IPS-18a (cell line): ENCODE data around the gene ECE1.
A peak's percentile ranks its signal among the peaks of the same experiment; 100 is the strongest.

Experiments used
- H3K27ac ChIP-seq: one replicate; pipeline ENCODE4 v1.5.1; 2013; ENCODE audit warnings: low read length
- H3K27me3 ChIP-seq: one replicate; pipeline ENCODE4 v1.6.1; 2013; ENCODE audit warnings: mild to moderate bottlenecking, low read length; ENCODE audit not compliant: control insufficient read depth, insufficient read depth
- H3K36me3 ChIP-seq: one replicate; pipeline ENCODE4 v1.6.1; 2013; ENCODE audit warnings: low read depth, low read length; ENCODE audit not compliant: control insufficient read depth
- H3K4me1 ChIP-seq: one replicate; pipeline ENCODE4 v1.6.1; 2013; ENCODE audit warnings: low read depth, low read length; ENCODE audit not compliant: control insufficient read depth
- H3K4me3 ChIP-seq: one replicate; pipeline ENCODE4 v1.5.1; 2013; ENCODE audit warnings: low read length
- H3K9ac ChIP-seq: one replicate; pipeline ENCODE4 v1.6.1; 2013; ENCODE audit warnings: mild to moderate bottlenecking, low read length, moderate library complexity
- H3K9me3 ChIP-seq: one replicate; pipeline ENCODE4 v1.6.1; 2013; ENCODE audit warnings: low read depth, low read length; ENCODE audit not compliant: control insufficient read depth

ECE1 gene

DNA sequence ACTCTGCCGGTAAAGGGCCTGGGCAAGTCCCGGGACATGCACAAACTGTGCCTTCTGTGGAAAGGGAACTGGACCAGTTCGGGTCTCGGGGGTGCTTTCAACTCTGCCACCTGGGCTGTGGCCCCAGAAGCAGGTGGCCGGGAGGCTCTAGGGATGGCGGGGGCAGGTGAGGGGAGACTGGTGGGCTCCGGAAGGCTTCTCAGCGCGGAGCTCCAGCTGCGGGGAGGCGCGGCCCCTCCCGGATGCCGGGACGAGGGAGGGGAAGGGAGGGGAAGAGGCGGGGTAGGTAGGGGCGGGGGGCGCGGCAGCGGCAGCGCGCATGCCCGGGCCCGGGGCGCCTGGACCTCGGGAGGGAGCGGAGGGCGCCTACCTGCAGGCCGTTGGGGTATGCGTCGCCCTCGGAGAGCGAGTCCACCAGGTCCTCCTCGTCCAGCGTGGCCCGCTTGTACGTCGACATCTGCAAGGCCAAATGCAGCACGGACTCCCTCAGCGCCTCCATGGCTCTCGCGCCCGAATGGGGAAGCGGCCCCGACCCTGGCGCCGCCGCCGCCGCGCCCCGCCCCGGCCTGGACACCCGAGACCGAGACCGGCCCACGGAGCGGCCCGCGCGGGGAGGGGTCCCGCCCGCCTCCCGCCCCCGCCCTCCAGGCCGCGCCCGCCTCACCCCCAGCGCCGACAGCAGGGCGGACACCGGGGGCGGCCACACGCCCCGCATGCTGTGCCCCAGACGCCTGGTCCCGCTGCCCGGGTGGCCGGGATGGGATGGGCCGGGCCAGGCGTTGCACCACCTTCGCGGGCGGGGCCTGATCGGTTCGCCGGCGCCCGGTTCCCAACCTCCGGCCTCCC is at the start of gene ECE1:
Gene ECE1 (minus strand): TSS at position 764 of the 846 bp plus-strand sequence. CDS start 49 bp downstream, at position 715.
- Histone ChIP-seq H3K9ac (no peak within 1 kb of the TSS), H3K4me1 (peaks cover 20% of the 10 kb centered on the region), H3K27ac (no peak within 1 kb of the TSS)

DNA sequence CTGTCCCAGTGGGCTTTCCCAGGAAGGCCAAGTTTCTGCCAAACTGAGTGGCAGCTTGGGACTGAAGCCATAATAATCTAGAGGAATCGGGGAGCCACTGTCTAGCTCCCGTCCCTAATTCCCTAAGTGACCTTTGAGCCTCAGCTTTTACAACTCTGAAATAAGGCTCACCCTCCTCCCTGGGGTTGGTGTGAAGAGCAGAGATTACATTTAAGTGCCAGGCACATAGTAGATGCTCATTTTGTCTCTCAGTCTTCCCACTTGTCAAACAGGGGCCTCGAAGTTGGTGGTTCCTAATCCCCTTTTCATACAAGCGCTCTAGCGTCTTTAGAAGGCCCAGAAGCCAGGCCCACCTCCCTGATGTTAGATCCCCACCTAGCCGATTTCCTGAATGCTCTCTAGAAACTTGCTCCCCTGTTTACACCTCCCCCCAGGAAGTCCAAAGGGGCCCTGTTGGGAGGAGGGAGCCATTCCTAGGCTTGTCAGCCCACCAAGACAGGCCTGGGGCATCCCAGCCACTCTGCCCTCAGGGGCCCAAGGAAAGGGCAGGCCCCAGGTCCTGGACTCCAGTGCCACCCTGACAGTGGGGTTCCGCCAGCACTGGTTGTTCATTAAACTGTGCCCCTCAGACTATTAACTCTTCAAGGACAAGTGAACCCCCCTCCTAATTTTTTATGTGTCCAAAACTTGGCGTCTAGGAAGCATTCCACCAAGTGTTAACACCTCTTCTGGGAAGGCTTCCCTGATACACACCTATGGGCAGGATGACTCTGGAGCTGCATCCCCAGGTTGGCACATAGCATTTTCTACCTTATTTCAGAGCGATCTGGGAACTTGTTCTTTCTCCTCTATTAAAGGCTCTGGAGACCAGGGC is 49.3 kb upstream of the ECE1 start:
- Histone ChIP-seq H3K4me3 (no peak overlapping the region), H3K27me3 (peaks cover 16% of the 10 kb centered on the region), H3K36me3 (no peaks in the 10 kb centered on the region), H3K27ac (no peak overlapping the region), H3K9me3 (no peaks in the 10 kb centered on the region), H3K4me1 (peaks cover 3% of the 10 kb centered on the region), H3K9ac (no peak overlapping the region)

More for the DNA sequence above, at the start of gene ECE1:
- Histone ChIP-seq H3K9me3 (no peaks in the 10 kb centered on the region), H3K36me3 (no peaks in the 10 kb centered on the region), H3K27me3 (peaks cover 4% of the 10 kb centered on the region), H3K4me3 (peak within 1 kb of the TSS; percentile 64)

DNA sequence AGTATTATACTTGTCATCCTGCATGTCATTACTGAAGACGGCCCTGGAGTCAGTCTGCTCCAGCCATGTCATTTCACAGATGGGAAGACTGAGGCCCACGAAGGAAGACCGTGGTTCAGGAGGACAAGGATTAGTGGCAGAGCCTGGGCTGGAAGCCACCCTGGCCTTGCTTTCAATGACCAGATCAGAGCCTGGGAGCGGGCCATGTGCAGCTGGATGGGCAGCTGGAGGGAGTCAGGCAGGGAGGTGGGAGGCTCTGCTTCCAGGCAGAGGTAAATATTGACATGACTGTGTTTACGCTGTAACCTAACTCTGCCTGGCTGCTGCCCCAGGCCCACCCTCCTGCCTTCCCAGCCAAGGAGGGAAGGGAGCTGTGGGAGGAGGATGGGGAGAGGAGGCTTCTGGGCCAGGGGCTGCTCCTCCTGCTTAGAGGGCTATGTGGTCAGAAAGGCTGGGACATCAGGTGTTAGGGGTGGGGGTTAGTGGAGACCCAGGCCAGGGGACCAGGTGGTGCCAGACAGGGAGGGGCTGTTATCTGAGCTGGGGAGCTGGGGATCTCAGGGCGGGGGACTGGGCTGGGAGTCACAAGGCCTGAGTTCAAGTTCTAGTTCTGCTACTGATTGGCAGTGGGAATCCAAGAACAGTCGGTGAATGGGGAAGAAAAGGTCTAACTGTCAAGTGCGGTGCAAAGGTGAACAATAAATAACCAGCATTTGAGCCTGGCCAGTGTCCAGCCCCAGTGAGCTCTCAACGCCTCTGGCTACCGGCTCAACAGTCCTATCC is 48.5 kb upstream of the ECE1 start:
- Histone ChIP-seq H3K27me3 (peaks cover 8% of the 10 kb centered on the region), H3K27ac (no peak overlapping the region), H3K9me3 (no peaks in the 10 kb centered on the region), H3K36me3 (no peaks in the 10 kb centered on the region), H3K4me1 (peaks cover 4% of the 10 kb centered on the region), H3K4me3 (no peak overlapping the region), H3K9ac (no peak overlapping the region)

DNA sequence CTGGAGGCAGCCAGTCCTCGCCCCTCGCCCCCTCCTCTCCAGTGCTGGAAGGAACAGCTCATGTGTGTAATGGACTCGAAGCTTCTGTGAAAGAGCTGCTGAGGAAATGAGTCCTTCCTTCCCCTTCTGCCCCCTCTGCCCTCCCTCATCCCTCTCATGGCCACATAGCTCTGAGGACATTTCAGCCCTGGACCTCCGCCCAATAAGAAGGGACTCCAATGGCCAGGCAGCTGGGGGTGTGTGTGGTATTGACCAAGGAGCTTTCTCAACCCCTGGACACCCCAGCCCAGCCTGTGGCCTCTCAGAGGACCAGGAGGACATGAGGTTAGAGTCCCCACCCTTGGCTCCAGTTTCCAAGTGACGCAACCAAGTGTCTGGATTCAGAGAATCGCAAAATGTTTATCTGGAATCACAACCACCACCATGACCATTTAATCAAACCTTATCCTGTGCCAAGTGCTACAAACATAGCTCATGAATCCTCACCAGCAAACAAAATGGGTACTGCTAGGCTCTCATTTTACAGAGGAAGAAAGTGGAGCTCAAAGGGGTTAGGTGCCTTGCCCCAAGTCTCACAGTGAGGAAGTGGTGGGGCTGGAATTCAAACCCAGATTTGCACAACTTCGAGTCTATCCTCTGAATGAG is 47.8 kb upstream of the ECE1 start:
- no peaks in the 10 kb centered on the region for H3K36me3 ChIP-seq
- no peaks in the 10 kb centered on the region for H3K9me3 ChIP-seq
- peaks cover under 1% of the 10 kb centered on the region for H3K27me3 ChIP-seq
- no peak overlapping the region for H3K4me3 ChIP-seq
- no peak overlapping the region for H3K27ac ChIP-seq
- no peak overlapping the region for H3K9ac ChIP-seq
- H3K4me1 ChIP-seq = peaks cover 4% of the 10 kb centered on the region

DNA sequence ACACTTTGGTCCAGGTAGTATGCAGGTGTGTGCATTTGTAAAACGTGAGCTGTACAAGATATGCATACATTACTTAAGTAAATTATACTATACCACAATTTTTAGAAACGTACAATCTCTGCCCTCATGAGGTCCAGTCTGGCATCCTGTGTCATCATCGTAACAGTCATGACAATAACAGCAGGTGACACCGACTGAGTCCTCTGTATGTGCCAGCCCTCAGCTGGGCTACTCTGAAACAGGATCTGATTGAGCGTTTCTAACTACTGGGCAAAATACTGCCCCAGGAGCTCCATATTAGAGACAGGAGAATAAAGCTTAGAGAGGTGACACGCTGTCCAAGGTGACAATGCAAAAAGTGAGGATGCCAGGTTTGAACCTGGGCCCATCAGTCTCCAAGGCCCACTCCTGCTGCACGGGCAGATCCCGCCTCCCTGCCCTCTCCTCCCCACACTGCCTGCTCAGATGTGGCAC is 47.2 kb upstream of the ECE1 start:
- peaks cover 8% of the 10 kb centered on the region for H3K4me1 ChIP-seq
- no peaks in the 10 kb centered on the region for H3K36me3 ChIP-seq
- no peaks in the 10 kb centered on the region for H3K9me3 ChIP-seq
- H3K9ac ChIP-seq = no peak overlapping the region
- H3K27ac ChIP-seq = no peak overlapping the region
- no peak overlapping the region for H3K4me3 ChIP-seq
- no peaks in the 10 kb centered on the region for H3K27me3 ChIP-seq

DNA sequence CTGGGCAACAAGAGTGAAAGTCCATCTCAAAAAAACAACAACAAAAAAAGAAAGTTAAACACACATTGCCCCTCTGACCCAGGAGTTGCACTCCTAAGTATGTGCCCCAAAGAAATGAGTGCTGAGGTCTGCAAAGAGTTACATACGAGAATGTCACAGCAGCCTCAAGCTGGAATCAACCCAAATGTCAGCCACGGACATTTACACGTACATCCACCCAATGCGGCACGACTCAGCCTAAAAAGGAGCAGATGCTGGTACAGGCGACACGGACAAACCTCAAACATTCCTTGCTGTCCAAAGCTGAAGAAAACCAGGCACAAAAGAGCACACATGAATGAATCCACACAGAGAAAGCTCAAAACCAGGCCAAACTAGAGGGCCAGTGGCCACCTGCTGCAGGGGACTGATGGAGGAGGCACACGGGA is 46.8 kb upstream of the ECE1 start:
- H3K36me3 ChIP-seq = no peaks in the 10 kb centered on the region
- H3K4me1 ChIP-seq = peaks cover 10% of the 10 kb centered on the region
- H3K9ac ChIP-seq = no peak overlapping the region
- H3K27me3 ChIP-seq = no peaks in the 10 kb centered on the region
- no peaks in the 10 kb centered on the region for H3K9me3 ChIP-seq
- H3K27ac ChIP-seq = no peak overlapping the region
- no peak overlapping the region for H3K4me3 ChIP-seq

DNA sequence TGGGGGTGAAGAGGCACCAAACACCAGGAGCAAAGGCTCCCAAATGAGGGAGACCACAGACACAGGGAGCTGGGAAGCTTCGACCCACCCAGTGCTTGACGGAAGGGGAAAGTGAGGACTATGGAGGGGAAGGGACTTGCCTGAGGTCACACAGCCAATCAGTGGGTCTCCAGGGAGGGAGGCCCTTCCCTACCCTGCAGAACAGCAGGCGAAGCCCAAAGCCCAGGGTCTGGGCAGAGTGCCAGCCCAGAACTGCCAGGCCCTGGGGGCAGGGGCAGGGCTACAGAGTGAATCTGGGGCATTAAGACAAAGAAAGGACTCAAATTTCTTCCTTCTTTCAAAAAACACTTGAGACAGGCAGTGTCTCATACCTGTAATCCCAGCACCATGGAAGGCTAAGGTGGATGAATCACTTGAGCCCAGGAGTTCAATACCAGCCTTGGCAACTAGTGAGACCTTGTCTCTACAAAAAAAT is 45.5 kb upstream of the ECE1 start:
- H3K36me3 ChIP-seq = no peaks in the 10 kb centered on the region
- H3K4me1 ChIP-seq = peaks cover 14% of the 10 kb centered on the region
- H3K4me3 ChIP-seq = no peak overlapping the region
- H3K9ac ChIP-seq = no peak overlapping the region
- H3K27me3 ChIP-seq = no peaks in the 10 kb centered on the region
- no peaks in the 10 kb centered on the region for H3K9me3 ChIP-seq
- no peak overlapping the region for H3K27ac ChIP-seq

DNA sequence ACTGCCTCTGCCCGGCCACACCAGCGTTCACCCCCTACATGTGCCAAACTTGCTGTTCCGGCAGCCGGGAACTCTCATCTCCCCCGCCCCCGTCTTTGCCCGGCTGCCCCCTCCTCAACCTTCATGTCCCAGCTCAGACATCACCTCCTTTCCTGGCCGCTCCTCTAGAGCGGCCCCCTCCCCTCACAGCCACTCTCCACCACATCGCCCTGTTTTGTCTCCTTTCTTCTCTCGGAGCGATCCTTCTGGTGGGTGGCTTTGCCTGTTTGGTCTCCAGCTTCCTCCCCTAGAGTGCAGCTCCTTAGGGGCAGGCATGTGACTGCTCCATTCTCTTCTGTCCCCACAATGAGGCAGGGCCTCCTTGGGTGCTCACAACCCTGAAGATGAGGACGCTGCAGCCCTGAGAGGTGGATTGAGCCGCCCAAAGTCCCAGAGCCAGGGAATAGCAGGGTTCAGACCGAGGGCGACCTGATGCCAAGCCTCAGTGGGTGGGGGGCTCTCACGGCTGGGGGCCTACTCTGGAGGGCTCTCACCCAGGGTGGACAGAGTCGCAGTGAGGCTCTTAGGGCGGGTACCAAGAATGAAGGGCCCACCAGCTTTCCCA is 44.9 kb upstream of the ECE1 start:
- Histone ChIP-seq H3K27me3 (no peaks in the 10 kb centered on the region), H3K27ac (no peak overlapping the region), H3K36me3 (no peaks in the 10 kb centered on the region), H3K4me1 (peaks cover 14% of the 10 kb centered on the region), H3K9me3 (no peaks in the 10 kb centered on the region), H3K4me3 (peak overlapping the region; percentile 23), H3K9ac (no peak overlapping the region)

DNA sequence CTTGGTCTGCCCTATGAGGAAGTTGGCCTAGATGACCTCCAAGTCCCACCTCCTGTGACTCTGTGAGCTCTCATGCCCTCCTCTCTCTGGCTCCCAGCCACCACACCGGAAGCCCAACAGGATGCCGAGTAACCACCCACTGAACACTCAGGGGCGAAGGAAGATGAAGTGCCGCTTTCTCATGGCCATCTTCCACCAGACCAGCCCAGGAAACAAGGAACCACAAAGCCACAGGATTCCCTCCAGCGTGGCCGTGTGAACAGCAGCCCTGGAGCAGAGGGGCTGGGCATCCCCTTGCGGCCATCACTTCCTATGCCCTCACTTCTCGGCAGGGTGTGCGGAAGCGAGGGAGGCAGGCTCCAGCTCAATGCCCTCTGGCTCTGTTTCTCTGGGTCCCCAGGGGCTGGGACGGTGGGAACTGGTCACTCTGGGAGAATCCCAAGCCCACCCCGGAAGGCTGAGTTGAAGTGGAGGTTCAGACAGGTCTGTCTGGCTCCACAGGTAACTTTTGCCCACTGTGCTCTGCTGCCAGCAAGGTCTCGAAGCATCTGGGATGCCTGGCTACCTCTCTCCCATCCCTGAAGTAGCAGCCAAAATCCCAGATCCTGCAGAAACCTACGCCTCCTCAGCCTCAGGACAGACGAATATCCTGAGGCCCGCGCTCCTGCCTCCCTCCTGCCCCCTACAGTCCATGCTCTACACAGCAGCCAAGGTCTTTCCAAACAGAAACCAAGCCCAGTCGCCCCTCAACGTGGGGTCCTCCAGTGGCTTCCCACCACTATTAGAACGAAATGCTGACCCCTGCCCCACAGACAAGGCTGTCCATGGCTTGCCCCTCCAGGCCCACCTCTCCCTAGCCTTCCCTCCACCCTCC is 44.2 kb upstream of the ECE1 start:
- Histone ChIP-seq H3K36me3 (no peaks in the 10 kb centered on the region), H3K4me3 (peak overlapping the region; percentile 23), H3K4me1 (peaks cover 18% of the 10 kb centered on the region), H3K9me3 (no peaks in the 10 kb centered on the region), H3K9ac (no peak overlapping the region), H3K27ac (no peak overlapping the region), H3K27me3 (no peaks in the 10 kb centered on the region)

DNA sequence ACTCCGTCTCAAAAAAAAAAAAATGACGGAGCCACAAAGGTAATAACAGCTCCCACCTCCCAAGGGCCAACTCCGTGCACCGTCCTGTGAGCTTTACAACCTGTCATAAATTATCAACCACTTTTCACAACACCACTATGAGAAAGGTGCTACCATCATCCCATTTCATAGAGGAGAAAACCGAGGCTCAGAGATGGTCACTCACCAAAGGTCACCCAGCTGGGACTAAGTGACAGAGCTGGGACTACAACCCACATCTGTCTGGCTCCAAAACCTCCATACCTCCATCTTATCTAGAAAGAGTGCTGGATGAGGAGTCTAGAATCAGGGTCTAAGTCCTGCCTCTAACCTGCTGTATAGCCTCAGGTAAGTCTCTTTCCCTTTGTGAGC is 43.6 kb upstream of the ECE1 start:
- Histone ChIP-seq H3K4me1 (peaks cover 25% of the 10 kb centered on the region), H3K9ac (no peak overlapping the region), H3K27ac (no peak overlapping the region), H3K36me3 (no peaks in the 10 kb centered on the region), H3K9me3 (no peaks in the 10 kb centered on the region), H3K4me3 (no peak overlapping the region), H3K27me3 (no peaks in the 10 kb centered on the region)
